GM19452 (cell line): ENCODE measurements around the gene WDR89.
A peak's percentile ranks its signal among the peaks of the same experiment; 100 is the strongest.
"Not testable (repeated sequence)": the region's sequence is repeated elsewhere in the genome, so short reads cannot be mapped to it uniquely, and the experiment has no call there.

Experiments used
- ATAC-seq: cut with Tn5 transposase; IDR thresholded peaks from one replicate; pipeline ENCODE4 v1.9.1; 2021; ENCODE audit not compliant: unreplicated experiment

WDR89 gene, protein sequence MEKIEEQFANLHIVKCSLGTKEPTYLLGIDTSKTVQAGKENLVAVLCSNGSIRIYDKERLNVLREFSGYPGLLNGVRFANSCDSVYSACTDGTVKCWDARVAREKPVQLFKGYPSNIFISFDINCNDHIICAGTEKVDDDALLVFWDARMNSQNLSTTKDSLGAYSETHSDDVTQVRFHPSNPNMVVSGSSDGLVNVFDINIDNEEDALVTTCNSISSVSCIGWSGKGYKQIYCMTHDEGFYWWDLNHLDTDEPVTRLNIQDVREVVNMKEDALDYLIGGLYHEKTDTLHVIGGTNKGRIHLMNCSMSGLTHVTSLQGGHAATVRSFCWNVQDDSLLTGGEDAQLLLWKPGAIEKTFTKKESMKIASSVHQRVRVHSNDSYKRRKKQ

DNA sequence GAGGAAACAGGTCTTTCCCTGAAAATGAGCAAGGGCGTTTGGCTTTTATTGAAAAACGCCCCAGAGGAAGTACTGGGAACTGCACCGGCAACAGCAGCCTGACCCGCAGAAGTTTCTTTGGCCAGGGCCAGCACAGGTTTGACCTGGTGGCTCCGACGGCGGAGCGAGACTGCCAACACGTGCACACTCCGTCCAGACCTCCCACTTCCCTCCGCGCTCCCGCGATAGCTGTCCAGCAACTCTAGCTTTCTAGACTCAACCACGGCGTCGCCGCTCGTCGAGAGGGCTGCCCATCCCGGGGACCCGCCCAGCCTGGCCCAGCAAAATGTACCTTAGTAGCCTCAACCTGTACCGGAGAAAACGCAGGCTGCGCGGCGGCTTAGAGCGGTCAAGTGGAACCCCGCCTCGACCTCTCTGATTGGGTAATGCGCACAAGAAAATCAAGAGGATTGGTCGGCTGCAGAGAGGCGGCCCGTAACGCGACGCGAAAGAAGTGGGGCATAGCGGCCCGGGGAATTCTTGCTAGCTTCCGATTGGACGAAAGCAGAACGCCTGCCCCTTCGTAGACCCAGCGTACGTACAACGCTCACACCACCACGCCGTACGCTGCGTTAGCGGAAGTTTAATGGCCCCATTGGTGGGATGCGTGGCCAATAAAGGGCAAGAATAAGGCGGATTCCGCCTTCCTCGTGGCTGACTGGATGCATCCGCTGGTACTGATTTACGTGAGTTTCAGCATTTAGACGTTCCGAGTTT is at the start of gene WDR89:
Gene WDR89 (minus strand): TSS at position 399 of the 756 bp plus-strand sequence. CDS start 41,929 bp downstream, outside the sequence.
- peak; percentile 81 for ATAC-seq

DNA sequence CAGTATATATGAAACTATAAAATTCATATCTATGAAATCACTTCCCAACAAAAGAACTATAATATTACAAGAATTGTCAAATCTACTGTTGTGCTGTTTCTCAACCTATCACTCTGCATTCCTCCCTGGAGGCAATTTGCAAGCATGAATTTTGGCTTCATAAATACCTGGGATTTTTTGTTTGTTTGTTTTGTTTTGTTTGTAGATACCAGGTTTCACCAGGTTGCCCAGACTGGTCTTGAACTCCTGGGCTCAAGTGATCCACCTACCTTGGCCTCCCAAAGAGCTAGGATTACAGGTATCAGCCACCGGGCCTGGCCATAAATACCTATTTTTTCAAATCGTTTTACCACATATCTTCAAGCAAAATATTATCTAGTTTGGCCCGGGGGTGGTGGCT is 47.5 kb upstream of the WDR89 start:
- ATAC-seq: no peak

DNA sequence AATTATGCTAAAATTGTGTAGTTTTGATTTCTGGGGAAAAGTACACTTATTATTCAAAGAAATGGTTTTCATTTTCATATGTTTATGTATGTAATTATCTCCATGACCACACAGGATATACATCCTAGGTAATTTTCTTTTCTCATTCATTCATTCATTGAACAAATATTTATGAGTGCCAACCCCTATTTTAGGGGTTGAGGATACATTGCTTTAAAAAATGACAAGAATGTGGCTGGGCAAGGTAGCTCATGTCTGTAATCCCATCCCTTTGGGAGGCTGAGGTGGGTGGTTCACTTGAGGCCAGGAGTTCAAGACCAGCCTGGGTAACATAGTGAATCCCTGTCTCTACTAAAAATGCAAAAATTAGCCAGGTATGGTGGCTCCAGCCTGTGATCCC is 45.3 kb upstream of the WDR89 start:
- ATAC-seq: no peak

DNA sequence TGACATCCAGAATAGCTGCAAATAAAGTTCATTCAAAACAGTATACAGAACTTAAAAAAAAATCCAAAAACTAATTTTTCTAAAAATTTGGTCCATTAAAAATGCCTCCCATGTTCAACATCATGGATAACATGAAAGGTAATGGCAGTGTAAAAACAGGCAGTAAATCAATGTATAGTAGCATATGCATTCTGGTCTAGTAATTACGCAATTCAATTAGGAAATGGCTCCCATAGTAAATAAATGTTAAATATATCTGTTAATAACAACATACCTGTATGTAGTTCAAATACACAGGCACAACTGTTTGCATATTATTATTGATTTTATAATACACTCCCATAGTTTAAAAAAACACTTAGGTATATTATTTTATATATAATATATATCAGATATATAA is 43.7 kb upstream of the WDR89 start:
- ATAC-seq: no peak

DNA sequence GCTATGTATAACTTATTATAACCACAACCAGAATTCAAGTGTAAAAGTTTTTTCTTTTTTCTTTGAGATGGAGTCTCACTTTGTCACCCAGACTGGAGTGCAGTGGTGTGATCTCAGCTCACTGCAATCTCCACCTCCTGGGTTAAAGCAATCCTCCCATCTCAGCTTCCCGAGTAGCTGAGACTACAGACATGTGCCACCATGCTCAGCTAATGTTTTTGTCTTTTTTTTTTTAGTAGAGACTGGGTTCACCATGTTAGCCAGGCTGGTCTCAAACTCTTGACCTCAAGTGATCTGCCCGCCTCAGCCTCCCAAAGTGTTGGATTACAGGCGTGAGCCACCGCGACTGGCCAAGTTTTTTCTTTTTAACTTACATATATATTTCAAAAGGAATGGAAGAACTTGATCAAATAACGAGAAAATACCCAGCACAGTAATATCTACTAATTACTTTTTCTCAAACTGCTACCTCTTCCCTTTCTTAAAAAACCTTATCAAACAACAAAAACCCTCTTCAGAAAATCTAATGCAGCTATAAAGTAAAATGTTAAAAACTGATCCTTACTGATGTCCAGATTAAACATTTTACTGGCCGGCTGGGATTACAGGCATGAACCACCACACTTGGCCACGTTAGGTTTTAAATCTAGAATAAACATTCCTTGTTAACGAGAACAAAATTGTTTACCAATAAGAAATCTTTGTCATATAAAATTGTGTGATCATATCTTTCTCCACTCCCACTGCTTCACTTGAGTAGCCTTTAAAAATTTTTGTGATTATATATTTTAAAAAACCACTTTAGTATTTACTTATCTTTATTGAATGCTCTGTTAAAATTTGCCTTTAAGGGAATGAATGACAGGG is 41.3 kb upstream of the WDR89 start:
- no peak for ATAC-seq

DNA sequence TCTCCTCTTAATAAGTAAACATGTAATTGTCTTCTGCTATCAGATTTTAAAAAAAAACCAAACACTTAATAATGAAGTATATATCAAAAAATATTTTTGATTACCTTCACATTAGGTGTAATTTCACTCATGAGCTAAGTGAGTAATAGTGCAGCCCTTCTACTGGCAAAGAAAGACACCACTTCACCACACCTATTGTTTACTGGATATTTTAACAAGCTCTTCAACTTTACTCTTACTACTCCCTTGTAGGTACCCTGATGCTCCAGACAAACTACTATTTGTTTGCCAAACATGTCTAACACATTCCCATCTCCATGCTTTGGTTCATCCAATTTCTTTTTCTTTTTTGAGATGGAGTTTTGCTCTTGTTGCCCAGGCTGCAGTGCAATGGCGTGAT is 36.9 kb upstream of the WDR89 start:
- no peak for ATAC-seq

DNA sequence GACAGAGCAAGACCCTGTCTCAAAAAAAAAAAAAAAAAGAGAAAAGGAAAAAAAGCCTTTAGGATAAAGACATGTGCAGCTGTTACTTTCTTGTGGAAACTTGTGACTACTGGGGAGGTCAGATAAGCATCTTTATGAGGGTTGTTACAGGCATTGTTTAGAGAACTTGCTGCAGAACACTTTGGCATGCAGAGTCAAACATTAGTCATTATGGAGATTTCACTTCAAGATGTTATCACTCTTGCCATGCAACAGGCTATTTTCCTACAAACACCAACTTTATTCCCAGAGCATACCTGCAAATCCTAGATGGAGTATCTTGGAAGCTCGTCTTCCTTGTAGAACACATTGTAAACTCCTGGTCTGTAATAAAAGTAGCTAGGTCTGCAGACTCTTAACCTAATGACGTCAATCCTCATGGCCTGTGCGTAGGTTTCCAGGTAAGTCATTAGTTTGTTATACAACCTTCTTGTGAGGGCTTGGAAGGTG is 36.3 kb upstream of the WDR89 start:
- no peak for ATAC-seq

DNA sequence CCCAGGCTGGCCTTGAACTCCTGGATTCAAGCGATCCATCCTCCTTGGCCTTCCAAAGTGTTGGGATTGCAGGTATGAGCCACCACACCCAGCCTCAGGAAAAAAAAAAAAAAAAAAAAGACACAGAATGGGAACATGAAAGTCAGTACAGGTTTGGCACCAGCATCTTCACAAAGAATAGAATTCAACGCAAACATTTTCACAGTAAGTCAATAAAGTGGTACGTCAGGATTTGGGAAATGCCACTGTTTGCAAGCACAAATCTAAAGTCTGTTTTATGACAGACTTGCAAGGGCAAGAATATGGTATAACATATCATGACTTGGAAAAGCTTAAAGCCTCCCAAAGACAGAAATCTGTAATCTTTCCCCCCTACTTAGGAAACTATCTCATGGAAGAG is 34.9 kb upstream of the WDR89 start:
- no peak for ATAC-seq

DNA sequence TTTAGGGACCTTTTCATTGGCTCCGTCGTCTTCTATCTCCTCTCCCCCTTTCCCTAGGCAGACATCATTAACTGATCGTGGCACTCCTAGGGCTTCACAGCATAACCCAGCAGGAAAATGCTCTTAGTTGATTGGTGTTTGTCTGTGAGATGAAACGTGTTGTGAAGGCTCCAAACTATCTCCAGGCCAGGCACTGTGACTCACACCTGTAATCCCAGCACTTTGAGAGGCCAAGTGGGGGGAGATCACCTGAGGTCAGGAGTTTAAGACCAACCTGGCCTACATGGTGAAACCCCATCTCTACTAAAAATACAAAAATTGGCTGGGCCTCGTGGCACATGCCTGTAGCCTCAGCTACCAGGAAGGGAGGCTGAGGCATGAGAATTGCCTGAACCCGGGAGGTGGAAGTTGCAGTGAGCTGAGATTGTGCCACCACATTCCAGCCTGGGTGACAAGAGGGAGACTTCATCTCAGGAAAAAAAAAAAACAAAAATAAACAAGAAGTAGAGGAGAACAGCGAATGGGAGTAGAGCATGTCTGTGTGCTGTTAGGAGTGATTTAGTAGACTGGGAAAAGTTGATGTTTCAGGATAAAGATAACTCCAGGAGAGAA is 32.3 kb upstream of the WDR89 start:
- ATAC-seq: no peak

DNA sequence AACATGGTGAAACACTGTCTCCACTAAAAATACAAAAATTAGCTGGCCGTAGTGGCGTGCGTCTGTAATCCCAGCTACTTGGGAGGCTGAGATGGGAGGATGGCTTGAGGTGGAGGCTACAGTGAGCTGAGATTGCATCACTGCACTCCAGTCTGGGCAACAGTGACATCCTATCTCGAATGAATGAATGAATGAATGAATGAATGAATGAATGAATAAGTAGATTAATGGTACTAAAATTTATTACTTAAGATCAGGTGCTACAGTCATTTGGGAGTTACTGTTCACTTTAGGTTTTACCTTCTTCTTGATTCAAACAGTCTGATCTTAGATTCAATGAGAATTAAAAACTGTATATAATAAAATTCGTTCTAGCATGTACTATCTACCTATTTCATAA is 31.6 kb upstream of the WDR89 start:
- no peak for ATAC-seq

DNA sequence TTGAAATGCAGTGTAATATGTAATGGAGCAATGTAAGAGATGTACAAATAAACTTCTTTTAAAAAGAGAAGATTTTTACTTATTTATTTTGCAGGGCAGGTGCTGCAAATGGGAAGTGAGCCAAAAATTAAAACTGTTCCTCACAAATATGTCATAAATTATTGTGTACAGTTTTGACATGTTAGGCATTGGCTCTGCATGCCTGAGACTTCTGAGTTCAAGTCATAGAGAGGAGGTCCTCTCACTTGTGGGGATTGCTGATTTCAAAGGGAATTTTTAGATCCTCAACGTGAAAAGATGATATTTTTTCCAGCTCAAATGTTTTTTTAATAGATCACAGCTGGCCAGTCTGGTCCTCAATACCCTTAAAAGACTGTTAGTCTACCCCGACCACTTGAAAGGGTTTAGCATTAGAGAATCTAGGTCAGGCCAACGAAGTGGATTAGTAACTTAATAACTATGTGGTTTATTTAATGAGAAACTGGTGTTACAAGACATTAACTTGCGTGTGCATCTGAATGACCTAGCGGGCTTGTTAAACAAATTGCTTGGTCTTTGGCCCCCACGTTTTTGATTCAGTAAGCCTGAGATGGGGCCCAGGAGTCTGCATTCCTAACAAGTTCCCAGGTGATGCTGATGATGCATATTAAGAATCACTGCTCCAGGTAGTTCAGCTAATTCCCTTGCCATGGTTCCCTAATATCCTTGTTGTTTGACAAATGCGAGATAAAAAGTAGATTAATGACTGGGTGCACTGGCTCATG is 30.9 kb upstream of the WDR89 start:
- ATAC-seq: peak; percentile 85

DNA sequence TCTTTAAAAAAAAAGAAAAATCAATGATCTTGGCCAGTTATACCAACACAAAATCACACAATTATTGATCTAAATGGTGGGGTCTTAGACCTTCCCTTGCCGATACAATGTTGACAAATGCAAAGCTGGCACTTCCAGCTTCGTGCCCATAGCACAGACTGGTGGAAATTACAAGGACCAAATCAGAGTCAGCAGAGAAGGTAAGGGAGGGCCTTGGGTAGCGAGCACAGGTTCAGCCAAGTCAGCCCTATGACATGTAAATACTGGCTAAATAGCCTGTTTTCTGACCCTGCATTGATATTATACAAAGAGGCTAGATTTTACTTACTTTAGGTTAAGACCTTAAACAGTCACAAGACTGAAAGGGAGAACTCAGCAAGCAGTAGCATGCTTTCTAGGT is 30.3 kb upstream of the WDR89 start:
- no peak for ATAC-seq

DNA sequence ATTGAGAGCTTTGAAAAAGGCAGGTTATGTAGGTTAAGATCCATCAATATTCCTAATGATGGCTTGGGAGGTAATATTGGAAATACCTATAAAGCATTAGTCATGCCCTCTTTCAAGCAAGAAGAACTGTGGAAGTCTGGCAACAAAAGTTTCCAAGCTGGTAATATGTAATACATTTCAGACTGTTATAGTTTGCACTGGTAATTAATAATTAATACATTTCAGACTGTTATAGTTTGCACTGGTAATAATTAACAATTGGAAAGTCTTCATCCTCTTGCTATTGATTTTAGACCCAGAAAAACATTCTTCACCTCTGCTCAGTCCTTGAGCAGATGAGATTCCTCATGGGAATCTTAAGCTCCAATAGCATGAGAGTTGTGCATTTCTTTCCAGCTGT is 29.0 kb upstream of the WDR89 start:
- peak; percentile 50 for ATAC-seq

DNA sequence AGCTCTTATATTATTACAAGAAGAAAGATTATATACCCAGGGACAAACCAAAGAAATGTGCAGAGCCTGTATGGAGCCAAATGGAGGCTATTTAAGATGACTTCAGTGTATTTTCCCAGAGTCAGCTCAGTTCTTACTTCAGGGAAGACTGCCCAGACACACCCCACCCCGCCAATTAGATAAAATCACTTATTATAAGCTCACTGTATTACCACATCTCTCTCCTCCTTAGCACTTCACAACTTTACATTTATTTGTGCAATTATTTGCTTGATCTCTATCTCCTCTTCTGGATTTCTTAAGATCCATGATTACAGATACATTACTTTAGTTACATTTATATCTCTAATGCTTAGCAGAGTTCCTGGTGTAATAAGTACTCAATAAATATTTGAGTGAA is 24.7 kb upstream of the WDR89 start:
- no peak for ATAC-seq

DNA sequence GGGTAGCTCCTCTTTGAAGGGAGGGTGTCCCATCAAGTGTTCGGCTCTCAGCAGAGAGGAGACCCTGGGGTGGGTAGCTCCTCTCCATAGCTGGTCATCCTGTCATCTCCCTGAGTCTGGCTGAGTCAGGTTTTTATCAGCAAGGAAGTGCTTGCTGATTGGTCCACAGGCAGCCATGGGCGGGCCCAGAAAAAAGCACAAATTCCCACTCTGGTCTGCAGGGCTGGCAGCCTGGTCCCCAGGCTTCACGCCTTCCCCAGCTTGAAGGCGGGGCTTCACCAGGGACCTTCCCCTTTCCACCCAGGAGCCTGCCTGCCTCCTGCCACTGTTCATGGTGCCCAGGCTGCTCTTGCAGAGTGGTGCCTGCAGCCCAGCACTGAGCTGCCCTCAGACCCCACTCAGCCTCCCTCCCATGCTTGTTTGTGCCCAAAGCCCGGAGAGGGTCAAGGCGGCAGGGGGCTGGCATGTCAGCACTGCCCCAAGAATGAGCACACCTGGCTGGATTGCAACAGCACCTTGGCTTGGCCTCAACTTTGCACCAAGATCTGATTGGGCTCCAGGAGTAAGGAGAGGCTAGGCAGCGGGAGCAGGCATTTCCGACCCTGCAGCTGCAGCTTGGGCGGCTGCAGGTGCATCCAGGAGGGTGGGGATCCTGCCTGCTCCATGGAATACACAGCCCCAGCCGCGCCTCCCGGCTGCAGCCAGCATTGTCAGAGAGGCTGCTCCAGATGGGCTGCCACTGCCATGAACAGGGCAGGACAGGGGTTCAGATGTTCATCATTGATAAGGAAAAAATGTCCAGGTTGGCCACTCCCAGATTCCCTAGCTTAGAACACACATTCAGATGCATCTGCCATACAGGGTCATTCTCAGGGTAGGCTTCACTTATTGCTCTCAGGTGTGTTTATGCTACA is 22.0 kb upstream of the WDR89 start:
- ATAC-seq: no peak

DNA sequence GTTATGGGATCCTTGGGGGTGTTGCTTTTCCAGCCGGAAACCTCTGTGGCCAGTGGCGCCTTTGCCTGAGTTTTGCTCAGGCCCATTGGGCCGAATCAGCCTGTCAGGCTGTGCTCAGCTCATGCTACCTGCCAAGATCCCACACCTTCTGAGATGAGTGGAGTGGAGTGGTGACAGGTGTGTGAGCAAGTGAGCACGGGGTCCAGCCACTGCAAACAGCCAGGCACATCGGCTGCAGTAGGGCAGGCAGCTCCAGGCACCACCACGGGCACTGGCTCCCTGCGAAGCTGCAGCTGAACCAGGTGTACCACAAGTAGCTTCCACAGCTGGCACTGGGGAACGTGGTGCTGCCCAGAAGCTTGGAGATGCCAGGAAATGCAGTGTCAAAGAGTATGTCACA is 21.1 kb upstream of the WDR89 start:
- ATAC-seq: no peak

DNA sequence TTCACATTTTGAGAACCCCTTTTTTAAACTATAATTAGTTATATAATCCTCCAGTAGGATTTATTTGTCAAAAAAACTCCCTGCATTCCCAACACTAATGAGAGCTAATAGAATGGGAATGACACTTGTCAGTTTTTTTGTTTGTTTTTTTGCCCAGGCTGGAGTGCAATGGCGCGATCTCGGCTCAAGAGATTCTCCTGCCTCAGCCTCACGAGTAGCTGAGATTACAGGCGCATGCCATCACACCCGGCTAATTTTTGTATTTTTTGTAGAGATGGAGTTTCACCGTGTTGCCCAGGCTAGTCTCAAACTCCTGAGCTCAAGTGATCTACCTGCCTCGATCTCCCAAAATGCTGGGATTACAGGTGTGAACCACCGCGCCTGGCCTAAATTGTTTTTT is 20.2 kb upstream of the WDR89 start:
- ATAC-seq: not testable (repeated sequence)

DNA sequence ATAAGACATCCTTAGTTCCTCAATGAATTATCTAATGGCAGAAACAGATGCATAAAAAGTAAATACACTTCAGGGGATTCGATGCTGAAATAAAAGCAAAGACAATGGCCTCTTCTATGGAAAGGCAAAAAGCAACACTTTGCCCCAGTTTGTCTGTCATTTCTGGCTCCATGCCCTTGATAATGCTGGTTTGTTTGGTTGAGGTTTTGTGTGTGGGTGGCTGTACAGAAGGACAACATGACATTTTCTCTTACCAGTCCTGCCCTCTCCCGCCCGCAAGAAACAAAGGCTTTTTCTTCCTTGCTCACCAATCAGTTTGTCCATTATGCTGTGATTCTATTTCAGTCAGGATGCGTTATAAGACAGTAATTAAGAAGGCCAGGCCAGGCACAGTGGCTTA is 18.1 kb upstream of the WDR89 start:
- no peak for ATAC-seq

DNA sequence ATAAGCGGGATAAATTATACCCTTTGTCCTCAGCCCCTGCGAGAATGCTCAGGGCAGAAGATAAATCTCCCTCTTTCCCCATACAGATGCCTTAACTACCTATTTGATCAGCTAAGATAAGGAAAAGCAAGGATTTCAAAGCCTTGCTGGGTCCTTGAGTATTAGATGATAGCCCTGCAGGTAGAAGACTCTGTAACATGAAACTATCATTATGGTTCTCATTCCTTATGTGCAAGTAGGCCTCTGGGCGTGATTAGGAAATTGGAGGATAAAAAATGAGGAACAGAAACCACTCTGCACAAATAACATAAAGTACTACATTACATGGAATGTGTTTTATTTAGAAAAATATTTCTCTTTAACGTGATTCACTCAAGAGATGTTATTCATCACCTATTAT is 14.5 kb upstream of the WDR89 start:
- ATAC-seq: no peak
